Measurements from ENCODE around the gene CHD1L.
A peak's percentile ranks its signal among the peaks of the same experiment; 100 is the strongest.
"Not testable (repeated sequence)": the region's sequence is repeated elsewhere in the genome, so short reads cannot be mapped to it uniquely, and the experiment has no call there.

CHD1L gene

DNA sequence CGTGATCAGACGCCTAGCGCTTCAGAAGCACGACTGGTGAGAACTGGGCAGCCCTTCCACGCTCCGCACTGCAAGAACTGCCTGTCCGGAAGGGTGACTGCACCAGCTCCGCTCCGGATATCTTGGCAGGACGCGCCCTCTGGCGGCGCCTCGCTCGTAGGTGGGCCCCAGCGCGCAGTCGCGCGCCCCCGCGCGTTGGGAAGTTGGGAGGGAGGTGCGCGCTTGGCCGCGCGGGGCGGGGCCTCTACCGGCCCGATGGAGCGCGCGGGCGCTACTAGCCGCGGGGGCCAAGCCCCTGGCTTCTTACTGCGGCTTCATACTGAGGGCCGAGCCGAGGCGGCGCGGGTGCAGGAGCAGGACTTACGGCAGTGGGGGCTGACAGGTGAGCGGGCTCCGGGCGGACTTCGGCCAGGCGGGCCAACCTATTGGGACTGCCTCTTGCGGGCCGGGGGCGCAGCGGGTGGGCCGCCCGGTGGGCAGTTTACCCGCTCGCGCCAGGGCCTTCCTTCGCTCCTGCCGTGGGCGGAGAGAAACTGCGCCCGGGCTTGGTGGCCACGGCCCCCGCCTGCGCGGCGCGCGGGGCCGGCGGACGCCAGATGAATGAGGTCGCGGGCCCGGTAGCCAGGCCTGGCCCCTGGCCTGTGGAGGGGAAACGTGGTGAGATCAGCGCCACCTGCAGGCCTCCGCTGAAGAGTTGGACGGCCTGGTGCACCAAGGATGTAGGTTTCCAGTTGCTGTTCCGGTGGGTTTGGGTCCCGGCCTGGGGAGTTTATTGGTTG, at the start of gene CHD1L:
CHD1L (plus strand) TSS at position 236 of the 779 bp plus-strand sequence; CDS start at position 256, 20 bp downstream.
- TF ChIP-seq, protein P1, sequence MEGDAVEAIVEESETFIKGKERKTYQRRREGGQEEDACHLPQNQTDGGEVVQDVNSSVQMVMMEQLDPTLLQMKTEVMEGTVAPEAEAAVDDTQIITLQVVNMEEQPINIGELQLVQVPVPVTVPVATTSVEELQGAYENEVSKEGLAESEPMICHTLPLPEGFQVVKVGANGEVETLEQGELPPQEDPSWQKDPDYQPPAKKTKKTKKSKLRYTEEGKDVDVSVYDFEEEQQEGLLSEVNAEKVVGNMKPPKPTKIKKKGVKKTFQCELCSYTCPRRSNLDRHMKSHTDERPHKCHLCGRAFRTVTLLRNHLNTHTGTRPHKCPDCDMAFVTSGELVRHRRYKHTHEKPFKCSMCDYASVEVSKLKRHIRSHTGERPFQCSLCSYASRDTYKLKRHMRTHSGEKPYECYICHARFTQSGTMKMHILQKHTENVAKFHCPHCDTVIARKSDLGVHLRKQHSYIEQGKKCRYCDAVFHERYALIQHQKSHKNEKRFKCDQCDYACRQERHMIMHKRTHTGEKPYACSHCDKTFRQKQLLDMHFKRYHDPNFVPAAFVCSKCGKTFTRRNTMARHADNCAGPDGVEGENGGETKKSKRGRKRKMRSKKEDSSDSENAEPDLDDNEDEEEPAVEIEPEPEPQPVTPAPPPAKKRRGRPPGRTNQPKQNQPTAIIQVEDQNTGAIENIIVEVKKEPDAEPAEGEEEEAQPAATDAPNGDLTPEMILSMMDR (IDR thresholded peaks at IDR 0.05; ENCODE audit: borderline replicate concordance, insufficient read depth, low read depth, low read length): peak; percentile 89

DNA sequence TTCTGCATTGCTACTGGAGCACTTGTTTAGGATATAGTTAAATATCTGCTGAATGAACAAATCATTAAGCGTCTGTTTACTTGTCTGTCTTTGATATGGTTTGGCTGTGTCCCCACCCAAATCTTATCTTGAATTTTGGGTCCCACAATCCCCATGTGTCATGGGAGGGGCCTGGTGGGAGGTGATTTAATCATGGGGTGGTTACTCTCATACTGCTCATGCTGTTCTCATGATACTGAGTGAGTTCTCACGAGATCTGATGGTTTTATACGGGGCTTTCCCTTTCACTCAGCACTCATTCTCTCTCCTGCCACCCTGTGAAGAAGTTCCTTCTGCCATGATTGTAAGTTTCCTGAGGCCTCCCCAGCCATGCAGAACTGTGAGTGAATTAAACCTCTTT, 45.2 kb upstream of the CHD1L start:
- H3K4me3 ChIP-seq (ENCODE audit: low read depth, low read length): not testable (repeated sequence)

More for the DNA sequence above, at the start of gene CHD1L:
- H3K4me3 ChIP-seq (ENCODE audit: low read depth, low read length): peak within 1 kb of the TSS; percentile 92

DNA sequence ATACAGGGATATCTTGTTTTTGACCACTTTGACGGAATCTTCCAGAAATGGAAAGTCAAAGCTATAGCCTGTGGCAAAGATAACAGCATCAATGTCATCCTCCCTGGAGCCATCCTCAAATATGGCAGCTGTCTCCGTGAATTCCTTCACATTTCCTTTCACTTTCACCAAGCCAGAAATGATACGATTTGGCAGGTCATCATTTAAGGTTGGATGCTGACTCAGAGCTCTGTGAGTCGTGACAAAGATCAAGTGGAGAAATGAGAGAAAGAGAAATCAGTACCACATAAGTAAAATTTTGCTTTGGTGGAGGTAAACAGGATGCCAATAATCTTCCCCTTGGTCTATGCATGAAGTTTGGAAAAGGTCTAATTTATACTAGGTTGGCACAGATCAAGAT, 41.2 kb upstream of the CHD1L start:
- TF ChIP-seq, protein P1 (IDR thresholded peaks at IDR 0.05; ENCODE audit: borderline replicate concordance, insufficient read depth, low read depth, low read length): no peak
- no peak overlapping the region for H3K4me3 ChIP-seq (ENCODE audit: low read depth, low read length)

DNA sequence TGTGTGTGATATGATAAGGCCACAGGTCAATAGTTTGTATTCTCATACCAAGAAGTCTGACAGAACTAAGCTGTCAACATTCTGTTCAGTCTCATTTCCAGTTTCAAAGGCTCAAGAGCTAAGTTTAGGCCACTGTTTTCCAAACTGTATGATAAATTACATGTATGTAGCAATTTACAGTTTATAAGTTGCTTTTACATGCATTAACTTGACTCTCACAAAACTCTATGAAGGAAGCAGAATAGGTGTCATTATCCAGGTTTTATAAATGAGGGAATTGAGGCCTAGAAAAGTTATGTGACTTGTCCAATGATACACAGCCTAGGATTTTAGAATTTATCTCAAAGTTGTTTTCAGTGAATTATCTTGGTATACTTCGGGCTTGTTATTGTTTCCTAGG, 40.7 kb upstream of the CHD1L start:
- TF ChIP-seq, protein P1 (IDR thresholded peaks at IDR 0.05; ENCODE audit: borderline replicate concordance, insufficient read depth, low read depth, low read length): no peak
- H3K4me3 ChIP-seq (ENCODE audit: low read depth, low read length): no peak overlapping the region

DNA sequence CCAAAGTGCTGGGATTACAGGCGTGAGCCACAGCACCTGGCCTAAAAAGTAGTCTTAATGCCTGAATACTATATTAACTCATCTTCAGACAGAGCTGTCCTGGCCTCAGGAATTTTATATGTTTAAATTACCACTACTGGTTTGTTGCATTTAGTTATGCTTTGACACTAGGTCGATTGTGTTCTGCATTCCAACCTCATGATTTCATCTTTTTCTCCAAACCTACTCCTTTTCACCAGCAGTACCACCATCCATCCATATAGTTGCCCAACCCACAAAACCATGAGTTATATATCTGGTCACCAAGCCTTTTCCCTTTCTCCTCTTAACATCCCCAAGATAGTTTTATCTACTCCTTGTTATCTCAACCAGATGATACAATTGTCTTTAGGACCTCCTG, 39.9 kb upstream of the CHD1L start:
- TF ChIP-seq, protein P1 (IDR thresholded peaks at IDR 0.05; ENCODE audit: borderline replicate concordance, insufficient read depth, low read depth, low read length): no peak
- H3K4me3 ChIP-seq (ENCODE audit: low read depth, low read length): no peak overlapping the region

DNA sequence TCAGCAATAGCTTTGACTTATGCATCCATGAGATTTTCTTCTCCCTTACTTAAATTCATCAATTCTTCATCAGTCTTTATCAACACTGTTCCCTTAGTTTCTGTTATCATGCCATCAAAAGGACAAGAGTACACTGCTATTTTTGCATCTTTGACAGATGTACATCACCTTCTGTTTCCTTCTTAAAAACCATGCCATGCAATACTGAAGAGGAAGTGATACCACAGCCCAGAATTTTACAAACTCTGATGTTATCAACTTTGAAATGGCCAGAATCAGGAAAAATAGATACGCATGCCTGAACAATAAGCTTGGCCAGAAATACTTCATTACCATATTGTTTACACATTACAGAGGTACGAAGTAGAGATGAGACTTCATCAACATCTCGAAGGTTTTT, 38.4 kb upstream of the CHD1L start:
- TF ChIP-seq, protein P1 (IDR thresholded peaks at IDR 0.05; ENCODE audit: borderline replicate concordance, insufficient read depth, low read depth, low read length): no peak
- H3K4me3 ChIP-seq (ENCODE audit: low read depth, low read length): no peak overlapping the region

DNA sequence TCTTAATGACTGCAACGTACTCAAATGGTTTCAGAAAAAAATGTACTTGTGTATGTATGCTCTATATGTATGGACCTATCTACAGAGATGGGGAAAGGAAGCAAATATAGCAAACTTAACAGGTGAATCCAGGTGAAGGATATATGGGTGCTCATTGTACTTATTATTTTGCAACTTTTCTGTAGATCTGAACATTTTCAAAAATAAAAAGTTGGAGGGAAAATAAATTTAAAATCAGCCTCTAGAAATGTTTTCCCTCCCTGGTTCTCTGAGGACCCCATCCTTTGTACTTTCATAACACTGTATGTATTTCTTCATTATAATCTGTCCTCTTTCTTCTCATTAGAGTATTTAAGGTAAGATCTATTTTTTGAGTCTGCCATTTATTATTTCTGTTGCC, 35.3 kb upstream of the CHD1L start:
- TF ChIP-seq, protein P1 (IDR thresholded peaks at IDR 0.05; ENCODE audit: borderline replicate concordance, insufficient read depth, low read depth, low read length): no peak
- no peak overlapping the region for H3K4me3 ChIP-seq (ENCODE audit: low read depth, low read length)

Measured in GM12875 (cell line).